ENCODE results near the gene CD163.
"Not testable (repeated sequence)": the region's sequence is repeated elsewhere in the genome, so short reads cannot be mapped to it uniquely, and the experiment has no call there.

CD163 gene

DNA sequence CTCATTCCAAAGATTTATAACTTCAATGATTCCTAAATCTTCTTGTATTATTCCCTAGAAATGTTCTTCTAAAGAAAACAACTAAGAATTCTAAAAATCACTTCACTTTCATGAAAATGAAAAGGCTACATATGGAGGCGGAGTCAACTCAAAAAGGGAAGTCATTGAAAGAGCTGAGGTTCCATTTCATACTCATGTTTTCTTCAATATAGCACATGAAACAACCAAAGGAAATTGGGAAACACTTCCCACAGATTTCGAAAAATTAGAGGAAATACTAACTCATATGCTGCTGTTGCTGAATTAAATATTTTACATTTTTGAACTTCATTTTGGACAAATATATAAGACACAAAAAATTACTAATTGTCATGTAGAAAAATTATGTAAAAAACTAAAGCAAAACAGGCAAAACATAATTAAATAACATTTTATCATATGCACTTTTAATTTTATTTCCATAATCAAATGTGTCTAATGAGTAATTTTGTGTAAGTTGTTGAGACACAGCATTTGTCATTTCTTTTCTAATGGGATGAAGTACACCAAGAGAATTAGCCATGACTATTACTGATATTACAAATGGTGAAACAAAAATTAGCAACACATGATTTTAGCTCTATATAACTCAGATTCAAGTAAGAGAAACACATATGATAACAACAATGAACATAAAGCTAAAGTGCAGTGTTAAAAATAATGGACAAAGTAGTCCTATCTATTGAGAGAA lies at the start of gene CD163:
TSS of gene CD163 (minus strand) at position 92 of the 730 bp plus-strand sequence. CDS start at position 5, 87 bp downstream.
- peak; percentile 76 to 97 (median 96) for DNase-seq

GRCh38 chr12:7542813-7543212 lies 39.2 kb upstream of the CD163 start:
- DNase-seq, result peak; percentile 75 to 94 (median 91)

GRCh38 chr12:7542046-7542445 lies 38.5 kb upstream of the CD163 start:
- DNase-seq, result no peak

GRCh38 chr12:7514416-7514815 lies 10.8 kb upstream of the CD163 start:
- no peak for DNase-seq

GRCh38 chr12:7512553-7512952 lies 9.0 kb upstream of the CD163 start:
- DNase-seq, result peak; percentile 90 to 98 (median 95)

- not testable (repeated sequence) for DNase-seq
Measured at GRCh38 chr12:7509793-7510470, 6.4 kb upstream of the CD163 start.

DNA sequence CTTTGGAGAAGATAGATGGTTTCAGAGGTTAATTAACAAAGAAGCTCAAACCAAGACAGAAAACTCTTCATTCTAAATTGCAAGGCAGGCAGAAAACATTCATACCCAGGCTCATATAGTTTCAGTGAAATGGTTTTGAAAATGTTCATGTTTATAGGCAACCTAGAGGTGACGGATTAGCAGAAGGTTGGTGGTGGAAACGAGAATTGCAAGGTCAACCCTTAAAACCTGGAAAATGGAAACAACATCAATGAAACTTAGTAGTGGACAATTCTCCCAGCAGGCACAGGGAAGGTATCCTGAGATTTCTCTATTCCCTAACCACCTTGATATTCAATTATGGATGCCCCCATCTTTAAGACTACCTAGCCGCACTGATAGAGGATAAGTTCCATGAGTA lies 965 bp downstream of the CD163 start:
- DNase-seq, result peak in 1 of 3 donors; percentile 47

DNA sequence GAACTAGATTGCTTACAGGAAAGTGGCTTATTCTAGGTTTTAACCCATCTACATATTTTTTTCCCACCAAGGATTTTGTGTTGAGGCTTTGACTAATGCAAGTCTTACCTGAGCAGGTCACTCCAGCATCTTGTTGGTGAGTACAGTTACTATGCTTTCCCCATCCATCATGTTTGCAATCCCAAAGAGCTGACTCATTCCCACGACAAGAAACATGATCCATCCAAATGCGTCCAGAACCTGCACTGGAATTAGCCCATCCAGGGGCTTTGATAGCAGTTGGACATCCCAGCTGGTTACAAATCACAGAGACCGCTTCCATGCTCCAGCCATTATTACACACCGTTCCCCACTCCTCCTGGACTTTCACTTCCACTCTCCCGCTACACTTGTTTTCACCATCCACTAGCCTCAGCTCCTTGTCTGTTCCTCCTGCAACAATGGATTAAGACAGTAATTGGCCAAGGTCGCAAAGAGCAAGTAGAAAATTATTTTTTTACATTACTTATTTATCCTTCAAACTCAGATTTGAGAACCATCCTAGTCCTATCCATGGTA lies 2.5 kb downstream of the CD163 start:
- DNase-seq, result peak in 2 of 3 donors; percentile 33 to 46

DNA sequence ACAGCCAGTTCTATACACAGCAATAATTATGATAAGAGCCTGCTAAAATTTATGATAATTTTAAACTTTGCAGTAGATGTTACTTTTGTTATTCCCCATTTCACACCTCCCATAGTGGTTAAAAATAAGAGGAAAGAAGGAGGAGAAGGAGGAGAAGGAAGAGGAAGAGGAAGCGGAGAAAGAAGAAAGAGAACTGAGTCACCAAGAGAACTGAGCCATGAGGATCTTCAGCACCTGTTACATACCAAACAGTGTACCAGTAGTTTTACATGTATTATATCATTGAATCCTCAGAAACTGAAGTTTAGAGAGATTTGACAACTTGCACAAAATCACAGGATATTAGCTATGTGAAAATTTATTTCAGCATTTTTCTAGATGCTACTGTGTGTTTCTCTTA lies 3.9 kb downstream of the CD163 start:
- DNase-seq, result peak in 1 of 3 donors; percentile 48

GRCh38 chr12:7498809-7499208 lies 4.8 kb downstream of the CD163 start:
- peak; percentile 75 to 91 (median 88) for DNase-seq

DNA sequence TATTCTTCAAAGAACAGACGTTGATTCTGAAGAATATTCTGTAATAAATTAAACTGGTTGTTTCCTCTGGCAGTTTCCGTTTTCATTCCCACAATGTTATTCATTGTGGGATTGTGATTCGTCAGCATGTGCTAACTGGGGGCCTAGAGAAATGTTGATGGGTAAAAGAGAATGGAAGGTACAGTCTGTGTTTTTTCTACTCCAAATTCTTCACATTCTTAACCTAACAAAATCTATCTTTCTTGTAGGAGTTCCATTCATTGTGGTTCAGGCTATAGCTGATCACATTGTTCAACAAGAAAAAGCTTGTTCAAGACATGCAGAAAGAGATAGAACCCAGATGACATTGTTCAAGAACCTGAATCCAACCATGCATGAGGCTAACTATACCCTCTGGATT lies 5.9 kb downstream of the CD163 start:
- DNase-seq, result no peak

GRCh38 chr12:7496451-7496850 lies 7.1 kb downstream of the CD163 start:
- DNase-seq, result no peak

- no peak for DNase-seq
Measured at GRCh38 chr12:7495136-7495535, 8.4 kb downstream of the CD163 start.

DNA sequence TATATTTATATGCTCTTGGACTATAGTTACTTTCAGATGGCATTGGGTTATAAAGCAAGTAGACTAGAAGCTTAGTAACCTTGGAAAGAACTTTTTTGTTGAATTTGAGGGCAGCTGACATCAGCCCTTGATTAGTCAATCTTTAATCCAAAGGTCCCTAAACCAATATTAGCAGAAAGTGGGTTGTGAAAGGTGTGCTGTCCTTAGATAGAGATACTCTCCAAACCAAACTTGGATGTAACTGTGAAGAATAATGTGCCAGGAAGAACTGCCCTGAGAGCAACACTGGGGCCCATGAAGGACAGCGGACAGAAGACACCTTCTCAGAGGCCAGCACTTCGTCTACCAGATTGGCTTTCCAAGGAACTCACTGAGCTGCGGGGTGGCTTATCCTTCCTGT lies 10.6 kb downstream of the CD163 start:
- DNase-seq, result no peak

- no peak for DNase-seq
Measured at GRCh38 chr12:7486512-7486911, 17.1 kb downstream of the CD163 start.

DNA sequence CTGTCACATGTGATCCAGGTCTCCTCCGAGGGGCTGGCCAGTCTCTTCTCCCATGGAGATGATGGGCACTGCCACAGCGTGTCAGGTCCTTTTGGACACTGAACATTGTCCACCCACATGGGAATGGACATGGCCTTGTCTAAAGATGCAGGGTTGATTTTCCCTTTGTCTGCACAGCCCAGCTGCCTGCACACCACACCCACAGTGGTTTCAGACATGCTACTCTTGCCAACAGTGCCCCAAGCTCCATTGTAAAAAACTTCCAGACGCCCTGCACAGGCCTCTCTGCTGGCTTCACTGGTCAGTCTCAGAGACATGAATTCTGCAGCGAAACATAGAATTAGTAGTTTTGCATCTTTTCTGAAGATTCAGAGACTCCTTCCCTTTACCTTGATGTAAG lies 18.5 kb downstream of the CD163 start:
- no peak for DNase-seq

- no peak for DNase-seq
Measured at GRCh38 chr12:7483343-7483742, 20.2 kb downstream of the CD163 start.

DNA sequence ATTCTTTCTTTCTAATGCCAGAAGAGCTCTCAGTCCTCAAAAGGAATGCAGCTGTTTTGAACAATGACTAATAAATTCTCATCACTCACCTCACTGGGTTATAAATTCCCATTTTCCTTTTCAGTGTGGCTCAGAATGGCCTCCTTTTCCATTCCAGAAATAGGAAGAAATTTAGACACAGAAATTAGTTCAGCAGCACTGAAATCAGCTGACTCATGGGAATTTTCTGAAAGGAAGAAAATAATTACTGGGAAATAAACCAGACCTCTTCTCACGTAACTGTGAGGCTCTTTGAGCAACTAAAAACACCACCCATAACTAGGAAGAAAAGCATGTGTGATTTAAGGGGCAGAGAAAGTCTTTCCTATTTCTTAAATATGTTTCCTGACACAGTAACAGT lies 23.8 kb downstream of the CD163 start:
- peak in 2 of 3 donors; percentile 25 to 55 for DNase-seq

- DNase-seq, result no peak
Measured at GRCh38 chr12:7472060-7472459, 31.5 kb downstream of the CD163 start.

DNA sequence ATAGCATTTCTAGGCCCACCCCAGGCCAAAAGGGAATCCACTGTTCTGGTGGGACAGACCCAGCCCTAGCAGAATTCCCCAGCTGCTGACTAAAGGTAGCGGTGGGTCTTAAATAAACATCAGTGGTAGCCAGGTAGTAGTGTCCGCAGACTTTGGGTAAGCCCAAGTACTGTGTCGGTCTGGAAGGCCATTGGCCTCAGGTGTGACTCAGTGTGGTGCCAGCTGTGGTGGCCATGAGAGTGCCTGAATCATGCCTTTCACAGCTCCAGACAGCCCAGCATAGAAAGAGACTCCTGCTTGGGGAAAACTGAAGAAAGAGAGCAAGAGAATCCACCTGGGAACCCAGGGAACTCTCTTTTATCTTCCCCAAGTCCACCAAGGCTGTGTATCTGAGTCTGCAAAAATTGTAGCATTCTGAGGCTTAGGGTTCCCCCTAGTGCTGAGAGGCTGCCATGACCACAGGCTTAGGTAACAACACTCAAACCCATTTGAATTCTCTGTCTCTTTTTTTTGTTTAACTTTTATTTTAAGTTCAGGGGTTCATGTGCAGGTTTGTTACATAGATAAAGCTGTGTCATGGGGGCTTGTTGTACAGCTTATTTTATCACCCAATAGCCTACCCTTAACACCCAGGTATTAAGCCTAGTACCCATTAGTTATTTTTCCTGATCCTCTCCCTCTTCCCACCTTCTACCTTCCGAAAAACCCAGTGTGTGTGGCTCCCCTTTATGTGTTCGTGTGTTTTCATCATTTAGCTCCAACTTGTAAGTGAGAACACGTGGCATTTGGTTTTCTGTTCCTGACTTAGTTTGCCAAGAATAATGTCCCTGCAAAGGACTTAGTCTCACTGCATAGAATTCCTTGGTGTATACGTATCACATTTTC lies 43.0 kb downstream of the CD163 start:
- DNase-seq, result peak; percentile 60 to 73 (median 73)

DNA sequence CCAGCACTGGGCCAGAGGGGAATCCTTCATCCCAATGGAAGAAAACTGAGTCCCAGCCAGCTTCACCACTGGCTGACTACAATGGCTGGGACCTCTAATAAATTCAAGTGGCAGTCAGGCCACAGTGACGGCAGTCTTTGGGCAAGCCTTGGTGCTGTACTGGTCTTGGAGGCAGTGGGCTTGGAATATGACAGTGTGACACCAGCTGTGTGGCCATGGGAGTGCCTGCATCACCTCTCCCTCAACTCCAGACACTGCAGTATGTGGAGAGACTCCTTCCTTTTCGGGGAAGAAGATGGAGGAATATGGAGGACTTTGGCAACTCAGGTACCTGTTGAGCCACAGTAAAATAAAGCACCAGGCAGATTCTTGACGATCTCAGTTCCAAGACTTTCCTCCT lies 43.6 kb downstream of the CD163 start:
- no peak for DNase-seq

- DNase-seq, result peak in 2 of 3 donors; percentile 48 to 52
Measured at GRCh38 chr12:7451756-7452155, 51.8 kb downstream of the CD163 start.

GRCh38 chr12:7450667-7451066 lies 52.9 kb downstream of the CD163 start:
- DNase-seq, result no peak

Data from suppressor macrophage treated with lipopolysaccharide for 1 hour (primary cell).